ENCODE results near the gene ITFG2. TPM values are rescaled to one million over a fixed set of nuclear protein-coding genes. Genes with fewer than 3 reads are reported as not detected.

The ITFG2 gene
- total and polyA plus RNA-seq, 2 of the 13 experiments (the other 11 are each of a cell fraction or from before 2014, with no cell fraction given): 14.8 to 15.5 TPM

DNA sequence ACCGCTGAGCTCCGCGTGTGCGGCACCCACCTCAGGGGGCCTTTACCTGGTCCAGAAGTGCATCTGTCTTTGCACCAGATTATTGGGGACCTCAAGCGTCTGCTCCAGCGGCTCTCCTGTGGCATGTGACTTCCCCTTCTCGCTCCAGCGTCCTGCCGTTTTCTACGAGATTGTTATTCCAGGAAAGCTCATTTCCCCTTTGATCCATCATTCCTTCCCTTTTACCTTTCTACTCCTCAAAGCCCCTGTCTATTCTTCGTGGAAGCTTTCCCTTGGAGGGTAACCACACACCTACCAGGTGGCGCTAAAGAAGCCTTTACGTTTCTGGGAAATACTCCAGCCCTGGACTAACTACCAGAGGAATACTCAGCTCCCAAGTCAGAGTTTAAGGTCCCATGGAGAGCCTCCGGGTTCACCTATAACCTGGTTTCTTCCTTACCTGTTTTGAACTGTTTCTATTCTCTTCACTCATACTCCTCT is 16.2 kb upstream of the ITFG2 start:
- Histone ChIP-seq H4K20me1 (ENCODE audit: insufficient read depth, low read length) (0 out of 2 replicates have a peak, but pooled peaks cover 4% of the 10 kb centered on the region), H3K4me1 (ENCODE audit: insufficient read depth, low read length) (peaks cover 43% of the 10 kb centered on the region), H3K9me3 (ENCODE audit: low read length) (no peaks in the 10 kb centered on the region), H2AFZ (ENCODE audit: low read length) (no peak overlapping the region), H3K27me3 (ENCODE audit: control insufficient read depth in 1 of 2, insufficient read depth in 2 of 2, low read length in 2 of 2) (no peaks in the 10 kb centered on the region), H3K79me2 (ENCODE audit: insufficient read depth, low read length) (peaks cover 16% of the 10 kb centered on the region), H3K9ac (ENCODE audit: insufficient read depth, low read depth, low read length) (peak overlapping the region; percentile 80), H3K36me3 (replicated peaks in 1 of 2; ENCODE audit: control insufficient read depth in 1 of 2, insufficient read depth in 2 of 2, low read length in 2 of 2) (peaks cover 30 to 46% of the 10 kb centered on the region in 2 experiments), H3K4me2 (ENCODE audit: low read depth, low read length) (peak overlapping the region; percentile 92), H3K4me3 (replicated peaks in 1 of 3; ENCODE audit: insufficient read depth in 1 of 3, low read depth in 2 of 3, low read length in 3 of 3) (peak overlapping the region; percentile 61 to 81 (median 76)), H3K27ac (ENCODE audit: extremely low read length, insufficient read depth, low read length) (peak overlapping the region; percentile 43)
- WGBS (ENCODE audit: low lambda C conversion rate): 32% methylated on average over 10 of the region's 14 CpGs
- BruUV-seq (replicated peaks): no TSS peak
- CTCF ChIA-PET (ENCODE audit: low intra/inter-chr PET ratio, low total read pairs): no interaction called here
- FAIRE-seq (peak; percentile 53), DNase-seq (ENCODE audit: low spot score) (no peak), ATAC-seq (peak; percentile 31; the same call in 2 of the 3 replicates)
- in situ Hi-C loops (cut with HindIII; ENCODE audit: extremely low pct_ligation_motif_present, low pct_unique_long_range_greater_than_20kb): no loop called here
- POLR2A ChIA-PET: interaction anchor here (1.0 to 1.6 kb wide), 3 partner anchors 10 to 53 kb away, joined by 3 to 9 read pairs (median 4); partner anchors contain the start of gene ITFG2
- 0 out of 2 replicates have a peak, but pooled peaks have one; percentile 16 for TF ChIP-seq ZC3H13 (CRISPR knock-in tag; IDR thresholded peaks at IDR 0.05)
- TF ChIP-seq BCL3 (CRISPR knock-in tag; IDR thresholded peaks at IDR 0.05): no peak
- TF ChIP-seq ELF3 (CRISPR knock-in tag; IDR thresholded peaks at IDR 0.05): 0 out of 2 replicates have a peak, but pooled peaks have one; percentile 18
- TF ChIP-seq, protein P1, sequence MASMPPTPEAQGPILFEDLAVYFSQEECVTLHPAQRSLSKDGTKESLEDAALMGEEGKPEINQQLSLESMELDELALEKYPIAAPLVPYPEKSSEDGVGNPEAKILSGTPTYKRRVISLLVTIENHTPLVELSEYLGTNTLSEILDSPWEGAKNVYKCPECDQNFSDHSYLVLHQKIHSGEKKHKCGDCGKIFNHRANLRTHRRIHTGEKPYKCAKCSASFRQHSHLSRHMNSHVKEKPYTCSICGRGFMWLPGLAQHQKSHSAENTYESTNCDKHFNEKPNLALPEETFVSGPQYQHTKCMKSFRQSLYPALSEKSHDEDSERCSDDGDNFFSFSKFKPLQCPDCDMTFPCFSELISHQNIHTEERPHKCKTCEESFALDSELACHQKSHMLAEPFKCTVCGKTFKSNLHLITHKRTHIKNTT (CRISPR knock-in tag; IDR thresholded peaks at IDR 0.05): no peak
- TF ChIP-seq ARHGAP35 (CRISPR knock-in tag; IDR thresholded peaks at IDR 0.05; ENCODE audit: borderline replicate concordance): peak; percentile 15; the same call in 1 of the 2 replicates
- TF ChIP-seq ZNF687 (CRISPR knock-in tag; IDR thresholded peaks at IDR 0.05): 0 out of 2 replicates have a peak, but pooled peaks have one; percentile 38
- peak; percentile 36; the same call in 1 of the 2 replicates for TF ChIP-seq ZBTB38 (CRISPR knock-in tag; IDR thresholded peaks at IDR 0.05)
- TF ChIP-seq ZNF230 (CRISPR knock-in tag; IDR thresholded peaks at IDR 0.05): no peak
- TF ChIP-seq AKAP8 (CRISPR knock-in tag; IDR thresholded peaks at IDR 0.05): peak; percentile 7; the same call in 1 of the 2 replicates
- 0 out of 2 replicates have a peak, but pooled peaks have one; percentile 4 for TF ChIP-seq MTA1 (CRISPR knock-in tag; IDR thresholded peaks at IDR 0.05; ENCODE audit: borderline replicate concordance)
- 0 out of 2 replicates have a peak, but pooled peaks have one; percentile 24 for TF ChIP-seq GLI4 (CRISPR knock-in tag; IDR thresholded peaks at IDR 0.05; ENCODE audit: borderline replicate concordance)
- 0 out of 2 replicates have a peak, but pooled peaks have one; percentile 10 for TF ChIP-seq MXD3 (CRISPR knock-in tag; IDR thresholded peaks at IDR 0.05)
- no peak for TF ChIP-seq ZNF468 (CRISPR knock-in tag; IDR thresholded peaks at IDR 0.05)
- 0 out of 2 replicates have a peak, but pooled peaks have one; percentile 2 for TF ChIP-seq TBX2 (CRISPR knock-in tag; IDR thresholded peaks at IDR 0.05; ENCODE audit: borderline replicate concordance)
- peak; percentile 16 for TF ChIP-seq AGO1 (IDR thresholded peaks at IDR 0.05; ENCODE audit: low read depth, low read length, poor library complexity, severe bottlenecking)
- intact Hi-C loops (cut with micrococcal nuclease; ENCODE audit: unreplicated experiment): no loop called here
